IMR-90 (cell line): ENCODE measurements around the gene ZC3H7B.

Experiments used
- CTCF ChIP-seq: conservative IDR thresholded peaks from 2 replicates; pipeline ENCODE4 v1.5.1; 2012; ENCODE audit warnings: mild to moderate bottlenecking, low read depth, low read length, improper control_type of control experiment
- FOS ChIP-seq: fragments of 150-350 bp; IDR thresholded peaks from 2 replicates; pipeline ENCODE4 v1.6.1; 2016; ENCODE audit warnings: low read depth, low read length
- MAFK ChIP-seq: IDR thresholded peaks from 2 replicates; pipeline ENCODE4 v1.6.1; 2012; ENCODE audit warnings: low read depth, low read length, improper control_type of control experiment
- MAZ ChIP-seq: IDR thresholded peaks from 2 replicates; pipeline ENCODE4 v1.6.1; 2012; ENCODE audit warnings: low read depth, mild to moderate bottlenecking, low read length, improper control_type of control experiment, moderate library complexity, borderline replicate concordance
- MXI1 ChIP-seq: IDR thresholded peaks from 2 replicates; pipeline ENCODE4 v1.6.1; 2012; ENCODE audit warnings: low read depth, mild to moderate bottlenecking, low read length, moderate library complexity, borderline replicate concordance
- NFE2L2 ChIP-seq: fragments of 150-350 bp; IDR thresholded peaks from 2 replicates; pipeline ENCODE4 v1.6.1; 2016; ENCODE audit warnings: low read depth, mild to moderate bottlenecking, low read length
- POLR2A ChIP-seq: IDR thresholded peaks from 2 replicates; pipeline ENCODE4 v1.6.1; 2012; ENCODE audit warnings: mild to moderate bottlenecking, low read depth, low read length
- RCOR1 ChIP-seq: IDR thresholded peaks from 2 replicates; pipeline ENCODE4 v1.6.1; 2012; ENCODE audit warnings: mild to moderate bottlenecking, low read length, improper control_type of control experiment; ENCODE audit not compliant: insufficient replicate concordance
- RFX5 ChIP-seq: IDR thresholded peaks from 2 replicates; pipeline ENCODE4 v1.8.0; 2012; ENCODE audit warnings: low read depth, mild to moderate bottlenecking, low read length, moderate library complexity

GRCh38 chr22:41407433-41407832 is 106.1 kb downstream of the ZC3H7B start:
- no peak for TF ChIP-seq MXI1
- no peak for TF ChIP-seq RCOR1
- no peak for TF ChIP-seq RFX5
- TF ChIP-seq MAFK = no peak
- no peak for TF ChIP-seq CTCF
- no peak for TF ChIP-seq NFE2L2
- no peak for TF ChIP-seq POLR2A
- TF ChIP-seq MAZ = no peak
- TF ChIP-seq FOS = no peak
